ENCODE results near the gene CA12. TPM values are rescaled to one million over a fixed set of nuclear protein-coding genes. Genes with fewer than 3 reads are reported as not detected.
A peak's percentile ranks its signal among the peaks of the same experiment; 100 is the strongest.

The CA12 gene
- total and polyA plus RNA-seq, 8 donors, result 7.5 to 49.6 (median 25.9) TPM

DNA sequence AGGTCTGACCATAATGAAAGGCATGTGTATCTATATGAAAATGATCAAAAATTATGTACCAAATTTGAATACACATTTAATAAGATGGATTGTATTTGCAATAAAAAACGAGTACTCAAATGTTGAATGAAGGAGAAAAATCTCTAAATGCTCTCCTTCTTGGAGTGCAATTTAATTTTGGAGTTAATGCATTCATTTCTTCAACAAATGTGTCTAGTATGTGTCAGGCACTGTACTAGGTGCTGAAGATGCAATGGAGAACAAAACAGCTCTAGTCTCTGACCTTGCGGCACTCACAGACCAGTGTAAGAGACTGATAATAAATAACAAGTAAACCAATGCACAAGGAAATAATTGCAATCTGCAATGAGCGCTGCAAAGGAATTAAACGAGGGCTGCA is 28.8 kb downstream of the CA12 start:
- no peak for DNase-seq
- TF ChIP-seq, protein P1, sequence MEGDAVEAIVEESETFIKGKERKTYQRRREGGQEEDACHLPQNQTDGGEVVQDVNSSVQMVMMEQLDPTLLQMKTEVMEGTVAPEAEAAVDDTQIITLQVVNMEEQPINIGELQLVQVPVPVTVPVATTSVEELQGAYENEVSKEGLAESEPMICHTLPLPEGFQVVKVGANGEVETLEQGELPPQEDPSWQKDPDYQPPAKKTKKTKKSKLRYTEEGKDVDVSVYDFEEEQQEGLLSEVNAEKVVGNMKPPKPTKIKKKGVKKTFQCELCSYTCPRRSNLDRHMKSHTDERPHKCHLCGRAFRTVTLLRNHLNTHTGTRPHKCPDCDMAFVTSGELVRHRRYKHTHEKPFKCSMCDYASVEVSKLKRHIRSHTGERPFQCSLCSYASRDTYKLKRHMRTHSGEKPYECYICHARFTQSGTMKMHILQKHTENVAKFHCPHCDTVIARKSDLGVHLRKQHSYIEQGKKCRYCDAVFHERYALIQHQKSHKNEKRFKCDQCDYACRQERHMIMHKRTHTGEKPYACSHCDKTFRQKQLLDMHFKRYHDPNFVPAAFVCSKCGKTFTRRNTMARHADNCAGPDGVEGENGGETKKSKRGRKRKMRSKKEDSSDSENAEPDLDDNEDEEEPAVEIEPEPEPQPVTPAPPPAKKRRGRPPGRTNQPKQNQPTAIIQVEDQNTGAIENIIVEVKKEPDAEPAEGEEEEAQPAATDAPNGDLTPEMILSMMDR (IDR thresholded peaks at IDR 0.05), result no peak
- Histone ChIP-seq H3K9me3 (no peaks in the 10 kb centered on the region), H3K4me3 (no peak overlapping the region), H3K36me3 (no peaks in the 10 kb centered on the region), H3K27me3 (no peaks in the 10 kb centered on the region), H3K4me1 (peaks cover 30 to 53% (median 44%) of the 10 kb centered on the region in 3 donors), H3K27ac (peak overlapping the region in 2 of 4 donors; percentile 57 to 72)
- intact Hi-C loops (cut with DNase I), result no loop called here
- no peak for ATAC-seq
- FAIRE-seq, result no peak
- WGBS, 2 donors, result 84 to 96% methylated on average over 4 of the region's 4 CpGs

DNA sequence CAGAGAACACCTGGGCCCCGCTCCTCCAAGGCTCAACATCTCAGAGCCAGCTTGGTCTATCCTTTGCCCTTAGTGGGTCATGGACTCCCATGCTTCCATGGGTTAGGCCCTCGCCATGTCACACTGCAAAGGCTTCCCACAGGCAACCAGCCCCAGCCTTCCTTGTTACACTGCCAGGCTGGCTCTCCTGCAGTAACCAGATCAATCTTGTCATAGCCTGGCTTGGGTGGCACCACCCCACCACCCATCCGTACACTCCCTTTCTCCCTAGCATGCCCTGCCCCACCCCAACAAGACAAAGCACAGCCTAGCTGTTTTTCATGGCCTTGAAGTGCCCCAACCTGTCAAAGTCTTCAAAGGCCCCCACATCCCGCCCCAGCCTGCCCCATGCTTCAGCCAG is 30.5 kb downstream of the CA12 start:
- Histone ChIP-seq H3K4me1 (peaks cover 32 to 54% (median 53%) of the 10 kb centered on the region in 3 donors), H3K27me3 (no peaks in the 10 kb centered on the region), H3K36me3 (no peaks in the 10 kb centered on the region), H3K4me3 (no peak overlapping the region), H3K27ac (peak overlapping the region in 1 of 4 donors; percentile 78), H3K9me3 (no peaks in the 10 kb centered on the region)
- 88 to 97% methylated on average over 4 of the region's 4 CpGs for WGBS, 2 donors
- intact Hi-C loops (cut with DNase I), result no loop called here
- TF ChIP-seq, protein P1 (IDR thresholded peaks at IDR 0.05), result no peak
- FAIRE-seq (no peak), DNase-seq (no peak), ATAC-seq (no peak)

DNA sequence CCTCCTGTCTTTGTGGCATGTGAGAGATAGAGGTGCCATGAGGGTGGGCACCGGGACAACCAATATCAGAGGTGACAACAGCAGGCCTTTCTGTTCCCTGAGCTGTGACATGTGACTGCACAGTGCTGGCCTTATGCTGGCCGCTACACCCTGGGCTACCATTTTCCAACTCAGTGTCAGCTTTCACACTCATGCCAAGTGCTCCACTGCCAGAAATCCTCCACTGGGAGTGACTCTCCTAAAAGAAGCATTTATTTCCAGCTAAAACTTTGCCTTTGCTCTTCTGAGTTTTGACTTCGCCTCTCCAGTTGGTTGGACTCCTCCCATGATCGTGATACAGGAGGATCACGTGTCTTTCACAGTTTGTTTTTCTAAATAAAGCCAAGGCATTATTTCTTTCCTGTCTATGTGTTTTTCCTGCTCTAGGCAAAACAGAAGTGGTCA is 31.4 kb downstream of the CA12 start:
- Histone ChIP-seq H3K36me3 (no peaks in the 10 kb centered on the region), H3K4me1 (peaks cover 32 to 54% (median 53%) of the 10 kb centered on the region in 3 donors), H3K4me3 (no peak overlapping the region), H3K9me3 (no peaks in the 10 kb centered on the region), H3K27ac (peak overlapping the region; percentile 50 to 78 (median 71)), H3K27me3 (no peaks in the 10 kb centered on the region)
- peak; percentile 39 to 59 (median 44) for ATAC-seq
- FAIRE-seq, result no peak
- 32 to 34% methylated on average over 5 of the region's 5 CpGs for WGBS, 2 donors
- DNase-seq, result peak in 4 of 6 donors; percentile 46 to 55 (median 51)
- TF ChIP-seq, protein P1 (IDR thresholded peaks at IDR 0.05), result no peak
- intact Hi-C loops (cut with DNase I), result no loop called here

DNA sequence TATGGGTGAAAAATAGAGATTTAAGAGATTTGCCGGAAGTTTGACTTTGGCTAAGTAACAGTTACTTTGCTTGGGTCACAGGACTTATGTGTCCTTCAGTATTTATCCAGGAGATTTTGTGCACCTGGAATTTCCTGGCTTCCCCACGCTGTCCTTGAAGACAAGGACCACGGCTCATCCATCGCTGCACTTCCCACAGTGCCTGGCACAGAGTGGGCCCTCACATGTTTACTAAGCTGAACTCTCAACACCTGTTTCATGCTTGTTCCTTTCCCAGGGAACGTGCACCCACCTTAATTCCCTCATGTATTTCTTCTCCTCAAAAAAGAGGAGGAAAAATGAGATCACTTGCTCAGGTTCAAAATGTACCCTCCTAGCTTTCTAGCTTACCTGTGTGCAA is 32.0 kb downstream of the CA12 start:
- Histone ChIP-seq H3K9me3 (no peaks in the 10 kb centered on the region), H3K4me3 (no peak overlapping the region), H3K27ac (peak overlapping the region; percentile 50 to 78 (median 71)), H3K36me3 (no peaks in the 10 kb centered on the region), H3K4me1 (peaks cover 32 to 54% (median 51%) of the 10 kb centered on the region in 3 donors), H3K27me3 (no peaks in the 10 kb centered on the region)
- FAIRE-seq, result no peak
- intact Hi-C loops (cut with DNase I), result no loop called here
- peak; percentile 42 to 66 (median 52) for ATAC-seq
- DNase-seq, result peak in 4 of 6 donors; percentile 60 to 72 (median 66)
- 41 to 43% methylated on average over 5 of the region's 5 CpGs for WGBS, 2 donors
- TF ChIP-seq, protein P1 (IDR thresholded peaks at IDR 0.05), result no peak

DNA sequence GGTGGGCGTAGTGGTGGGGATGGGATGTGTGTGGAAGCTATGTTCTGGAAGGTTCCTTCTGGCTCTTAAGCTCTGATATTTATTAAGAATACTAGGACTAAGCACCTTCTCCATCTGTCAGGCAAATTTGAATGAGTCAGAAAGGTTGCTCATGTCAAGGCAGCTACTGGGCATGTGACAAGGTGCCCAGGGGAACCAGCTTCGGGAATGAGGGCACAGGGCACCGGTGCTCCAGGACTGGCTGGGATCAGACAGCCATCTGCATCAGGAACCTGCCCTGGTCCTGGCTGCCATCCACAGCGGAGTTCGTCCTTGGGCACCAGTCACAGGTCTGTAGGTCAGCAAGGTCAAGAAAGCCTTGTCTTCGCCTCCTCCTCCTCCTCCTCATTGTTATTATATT is 32.5 kb downstream of the CA12 start:
- DNase-seq, result peak in 5 of 6 donors; percentile 72 to 88 (median 83)
- TF ChIP-seq, protein P1 (IDR thresholded peaks at IDR 0.05), result no peak
- H3K27ac ChIP-seq, result peak overlapping the region; percentile 50 to 78 (median 71)
- ATAC-seq, result peak; percentile 70 to 75 (median 70)
- no peak for FAIRE-seq
- H3K9me3 ChIP-seq, result no peaks in the 10 kb centered on the region
- WGBS, 2 donors, result 42 to 52% methylated on average over 6 of the region's 6 CpGs
- H3K4me3 ChIP-seq, result no peak overlapping the region
- H3K36me3 ChIP-seq, result no peaks in the 10 kb centered on the region
- no peaks in the 10 kb centered on the region for H3K27me3 ChIP-seq
- peaks cover 29 to 52% (median 47%) of the 10 kb centered on the region in 3 donors for H3K4me1 ChIP-seq
- intact Hi-C loops (cut with DNase I), result no loop called here
